SK-N-SH treated with all-trans-retinoic acid at 6 μM for 48 hours (cell line): Measurements from ENCODE around the gene DRAP1.

Experiments
- ATAC-seq: fragments of 200-7000 bp; cut with Tn5 transposase; 3 replicates; pipeline ENCODE4 v1.9.1; 2020; ENCODE audit warnings: mild to moderate bottlenecking, moderate library complexity
- ARNTL ChIP-seq: fragments of 450-650 bp; formaldehyde crosslinking; IDR thresholded peaks from 2 replicates; pipeline ENCODE4 v1.5.0; 2020; ENCODE audit warnings: low read depth, mild to moderate bottlenecking, moderate library complexity, borderline replicate concordance
- BACH2 ChIP-seq: fragments of 250-450 bp; sonication (Bioruptor Pico); IDR thresholded peaks from 2 replicates; pipeline ENCODE4 v1.9.0; 2021; ENCODE audit warnings: mild to moderate bottlenecking, borderline replicate concordance
- CREB5 ChIP-seq: fragments of 250-450 bp; sonication (Bioruptor Pico); IDR thresholded peaks from 2 replicates; pipeline ENCODE4 v1.5.1; 2020; ENCODE audit warnings: low read depth, mild to moderate bottlenecking, moderate library complexity
- CSDC2 ChIP-seq: fragments of 250-450 bp; sonication (Bioruptor Pico); IDR thresholded peaks from 2 replicates; pipeline ENCODE4 v1.5.0; 2020; ENCODE audit warnings: mild to moderate bottlenecking, moderate library complexity
- CSRNP3 ChIP-seq: fragments of 250-450 bp; sonication (Bioruptor Pico); IDR thresholded peaks from 2 replicates; pipeline ENCODE4 v1.5.1; 2021; ENCODE audit warnings: mild to moderate bottlenecking, moderate library complexity
- ESRRG ChIP-seq: fragments of 250-450 bp; sonication (Bioruptor Pico); IDR thresholded peaks from 2 replicates; pipeline ENCODE4 v1.6.1; 2021; ENCODE audit warnings: mild to moderate bottlenecking
- ISL1 ChIP-seq: fragments of 250-450 bp; sonication (Bioruptor Pico); IDR thresholded peaks from 2 replicates; pipeline ENCODE4 v2.1.2; 2022; ENCODE audit warnings: mild to moderate bottlenecking, moderate library complexity
- OSR1 ChIP-seq: fragments of 250-450 bp; sonication (Bioruptor Pico); IDR thresholded peaks from 2 replicates; pipeline ENCODE4 v1.8.0; 2022; ENCODE audit warnings: moderate library complexity, mild to moderate bottlenecking, inconsistent platforms
- PATZ1 ChIP-seq: fragments of 250-450 bp; sonication (Bioruptor Pico); IDR thresholded peaks from 2 replicates; pipeline ENCODE4 v1.8.0; 2020; ENCODE audit warnings: mild to moderate bottlenecking, moderate library complexity, borderline replicate concordance
- POU6F1 ChIP-seq: fragments of 250-450 bp; sonication (Bioruptor Pico); IDR thresholded peaks from 2 replicates; pipeline ENCODE4 v1.8.0; 2021; ENCODE audit warnings: low read depth, mild to moderate bottlenecking, moderate library complexity, borderline replicate concordance
- PPARA ChIP-seq: fragments of 250-450 bp; sonication (Bioruptor Pico); IDR thresholded peaks from 2 replicates; pipeline ENCODE4 v1.5.0; 2020; ENCODE audit warnings: mild to moderate bottlenecking, borderline replicate concordance
- RARB ChIP-seq: fragments of 250-450 bp; sonication (Bioruptor Pico); IDR thresholded peaks from 2 replicates; pipeline ENCODE4 v1.8.0; 2021; ENCODE audit warnings: mild to moderate bottlenecking, moderate library complexity
- SNAI2 ChIP-seq: fragments of 250-450 bp; sonication (Bioruptor Pico); IDR thresholded peaks from 2 replicates; pipeline ENCODE4 v1.5.0; 2020; ENCODE audit warnings: mild to moderate bottlenecking, moderate library complexity
- TCF4 ChIP-seq: fragments of 250-450 bp; sonication (Bioruptor Pico); IDR thresholded peaks from 2 replicates; pipeline ENCODE4 v1.8.0; 2021; ENCODE audit warnings: mild to moderate bottlenecking, moderate library complexity, borderline replicate concordance
- TOX ChIP-seq: fragments of 250-450 bp; sonication (Bioruptor Pico); IDR thresholded peaks from 2 replicates; pipeline ENCODE4 v1.8.0; 2021; ENCODE audit warnings: mild to moderate bottlenecking, moderate library complexity, borderline replicate concordance
- TSHZ2 ChIP-seq: fragments of 250-450 bp; sonication (Bioruptor Pico); IDR thresholded peaks from 2 replicates; pipeline ENCODE4 v1.5.0; 2020; ENCODE audit warnings: mild to moderate bottlenecking, moderate library complexity
- ZC3H10 ChIP-seq: fragments of 250-450 bp; sonication (Bioruptor Pico); IDR thresholded peaks from 2 replicates; pipeline ENCODE4 v1.5.1; 2021; ENCODE audit warnings: mild to moderate bottlenecking, moderate library complexity
- ZFP3 ChIP-seq: fragments of 250-450 bp; sonication (Bioruptor Pico); IDR thresholded peaks from 2 replicates; pipeline ENCODE4 v1.5.0; 2020; ENCODE audit warnings: mild to moderate bottlenecking, moderate library complexity
- ZFP30 ChIP-seq: fragments of 450-650 bp; formaldehyde crosslinking; IDR thresholded peaks from 2 replicates; pipeline ENCODE4 v1.5.0; 2022; ENCODE audit warnings: mild to moderate bottlenecking, moderate library complexity
- ZNF565 ChIP-seq: fragments of 450-650 bp; formaldehyde crosslinking; conservative IDR thresholded peaks from 2 replicates; pipeline ENCODE4 v1.5.0; 2020; ENCODE audit warnings: low read depth, mild to moderate bottlenecking, moderate library complexity
- ZNF70 ChIP-seq: fragments of 450-650 bp; formaldehyde crosslinking; IDR thresholded peaks from 2 replicates; pipeline ENCODE4 v1.5.0; 2020; ENCODE audit warnings: mild to moderate bottlenecking, moderate library complexity
- ZNF8 ChIP-seq: fragments of 450-650 bp; formaldehyde crosslinking; IDR thresholded peaks from 2 replicates; pipeline ENCODE4 v1.5.0; 2020; ENCODE audit warnings: mild to moderate bottlenecking, moderate library complexity

The DRAP1 gene

GRCh38 chr11:65944191-65944590 lies 25.0 kb downstream of the DRAP1 start:
- no peak for ATAC-seq
- TF ChIP-seq BACH2 (CRISPR knock-in tag) (no peak), ESRRG (no peak), ZNF565 (CRISPR knock-in tag) (no peak), ZFP30 (no peak), CREB5 (CRISPR knock-in tag) (no peak), CSRNP3 (CRISPR knock-in tag) (no peak), RARB (CRISPR knock-in tag) (no peak), ISL1 (no peak), OSR1 (CRISPR knock-in tag) (no peak), PATZ1 (CRISPR knock-in tag) (no peak), ZNF70 (CRISPR knock-in tag) (no peak), CSDC2 (no peak)

GRCh38 chr11:65944767-65945166 lies 25.5 kb downstream of the DRAP1 start:
- ATAC-seq = no peak
- TF ChIP-seq PPARA (no peak), CREB5 (CRISPR knock-in tag) (no peak), RARB (CRISPR knock-in tag) (no peak), SNAI2 (no peak), ZNF70 (CRISPR knock-in tag) (no peak), ISL1 (no peak), OSR1 (CRISPR knock-in tag) (no peak), CSDC2 (no peak), ZNF8 (CRISPR knock-in tag) (no peak), ZFP3 (CRISPR knock-in tag) (no peak), ARNTL (CRISPR knock-in tag) (no peak), BACH2 (CRISPR knock-in tag) (no peak), TOX (CRISPR knock-in tag) (no peak), ZFP30 (no peak), TSHZ2 (no peak), CSRNP3 (CRISPR knock-in tag) (no peak), ZC3H10 (CRISPR knock-in tag) (no peak), TCF4 (CRISPR knock-in tag) (no peak), ESRRG (no peak), POU6F1 (CRISPR knock-in tag) (no peak)
- TF ChIP-seq, all 23 proteins: peak for 0
